Astrocyte of the hippocampus (primary cell): Measurements from ENCODE around the gene RNF8.
"Not testable (repeated sequence)": the region's sequence is repeated elsewhere in the genome, so short reads cannot be mapped to it uniquely, and the experiment has no call there.

ENCODE experiments used
- DNase-seq: peaks from one replicate; pipeline ENCODE4 v3.0.0; 2011; ENCODE audit warnings: low read depth, low spot score

RNF8 gene

DNA sequence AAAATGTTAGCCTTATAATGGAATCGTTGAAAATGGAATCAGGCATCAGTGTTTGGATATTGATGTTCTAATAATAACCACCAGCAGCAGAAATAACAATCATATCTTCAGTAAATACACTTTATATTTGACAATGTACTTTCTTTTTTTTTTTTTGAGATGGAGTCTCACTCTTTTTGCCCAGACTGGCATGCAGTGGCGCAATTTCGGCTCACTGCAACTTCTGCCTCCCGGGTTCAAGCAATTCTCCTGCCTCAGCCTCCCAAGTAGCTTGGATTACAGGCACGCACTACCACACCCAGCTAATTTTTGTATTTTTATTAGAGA, 89.4 kb downstream of the RNF8 start:
- not testable (repeated sequence) for DNase-seq
